ENCODE data around the gene LAG3. TPM values are rescaled to one million over a fixed set of nuclear protein-coding genes. Genes with fewer than 3 reads are reported as not detected.

LAG3 gene
- total RNA-seq, 1 donor from 2014 or later, result 1.5 TPM

DNA sequence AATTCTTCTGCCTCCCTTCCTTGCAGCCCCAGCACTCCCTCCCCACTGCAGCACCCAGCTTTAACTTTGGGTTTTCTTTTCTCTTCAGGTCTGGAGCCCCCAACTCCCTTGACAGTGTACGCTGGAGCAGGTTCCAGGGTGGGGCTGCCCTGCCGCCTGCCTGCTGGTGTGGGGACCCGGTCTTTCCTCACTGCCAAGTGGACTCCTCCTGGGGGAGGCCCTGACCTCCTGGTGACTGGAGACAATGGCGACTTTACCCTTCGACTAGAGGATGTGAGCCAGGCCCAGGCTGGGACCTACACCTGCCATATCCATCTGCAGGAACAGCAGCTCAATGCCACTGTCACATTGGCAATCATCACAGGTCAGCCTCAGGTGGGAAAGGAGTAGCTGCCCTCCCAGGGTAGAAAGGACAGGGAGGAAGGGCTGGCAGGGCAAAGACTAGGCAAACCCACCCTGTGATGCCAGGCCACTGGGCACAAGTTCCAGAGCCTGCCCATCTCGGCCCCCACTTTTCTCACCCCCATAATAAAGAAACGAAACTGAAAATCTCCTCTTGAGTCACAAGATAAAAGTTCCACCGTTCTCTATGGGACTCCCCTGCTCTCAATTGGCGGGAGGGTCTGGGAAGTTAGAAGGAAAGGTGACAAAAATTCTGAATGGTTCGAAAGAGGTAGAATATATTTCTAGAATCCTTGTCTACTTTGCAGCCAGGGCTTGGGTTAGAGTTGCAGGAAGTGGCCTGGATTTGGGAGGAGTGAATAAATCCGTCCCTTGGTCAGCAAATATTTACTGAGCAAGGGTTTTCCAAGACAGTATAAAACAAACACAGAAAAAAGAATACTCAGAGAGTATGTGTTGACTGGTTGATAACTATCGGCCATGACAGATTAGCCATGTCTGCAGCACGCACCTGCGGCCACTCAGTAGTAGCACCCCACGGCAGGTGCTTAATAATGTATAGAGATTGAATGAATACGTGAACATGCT lies 3.2 kb downstream of the LAG3 start:
- Histone ChIP-seq H3K4me1 (peaks cover 27% of the 10 kb centered on the region), H3K36me3 (peaks cover 8% of the 10 kb centered on the region), H3K4me3 (no peak overlapping the region), H3K27ac (no peak overlapping the region), H3K27me3 (no peaks in the 10 kb centered on the region), H3K9me3 (no peaks in the 10 kb centered on the region)
- ATAC-seq (no peak), DNase-seq (no peak)
- TF ChIP-seq, protein P1, sequence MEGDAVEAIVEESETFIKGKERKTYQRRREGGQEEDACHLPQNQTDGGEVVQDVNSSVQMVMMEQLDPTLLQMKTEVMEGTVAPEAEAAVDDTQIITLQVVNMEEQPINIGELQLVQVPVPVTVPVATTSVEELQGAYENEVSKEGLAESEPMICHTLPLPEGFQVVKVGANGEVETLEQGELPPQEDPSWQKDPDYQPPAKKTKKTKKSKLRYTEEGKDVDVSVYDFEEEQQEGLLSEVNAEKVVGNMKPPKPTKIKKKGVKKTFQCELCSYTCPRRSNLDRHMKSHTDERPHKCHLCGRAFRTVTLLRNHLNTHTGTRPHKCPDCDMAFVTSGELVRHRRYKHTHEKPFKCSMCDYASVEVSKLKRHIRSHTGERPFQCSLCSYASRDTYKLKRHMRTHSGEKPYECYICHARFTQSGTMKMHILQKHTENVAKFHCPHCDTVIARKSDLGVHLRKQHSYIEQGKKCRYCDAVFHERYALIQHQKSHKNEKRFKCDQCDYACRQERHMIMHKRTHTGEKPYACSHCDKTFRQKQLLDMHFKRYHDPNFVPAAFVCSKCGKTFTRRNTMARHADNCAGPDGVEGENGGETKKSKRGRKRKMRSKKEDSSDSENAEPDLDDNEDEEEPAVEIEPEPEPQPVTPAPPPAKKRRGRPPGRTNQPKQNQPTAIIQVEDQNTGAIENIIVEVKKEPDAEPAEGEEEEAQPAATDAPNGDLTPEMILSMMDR (IDR thresholded peaks at IDR 0.05), result no peak
- intact Hi-C loops (cut with DNase I), result no loop called here

DNA sequence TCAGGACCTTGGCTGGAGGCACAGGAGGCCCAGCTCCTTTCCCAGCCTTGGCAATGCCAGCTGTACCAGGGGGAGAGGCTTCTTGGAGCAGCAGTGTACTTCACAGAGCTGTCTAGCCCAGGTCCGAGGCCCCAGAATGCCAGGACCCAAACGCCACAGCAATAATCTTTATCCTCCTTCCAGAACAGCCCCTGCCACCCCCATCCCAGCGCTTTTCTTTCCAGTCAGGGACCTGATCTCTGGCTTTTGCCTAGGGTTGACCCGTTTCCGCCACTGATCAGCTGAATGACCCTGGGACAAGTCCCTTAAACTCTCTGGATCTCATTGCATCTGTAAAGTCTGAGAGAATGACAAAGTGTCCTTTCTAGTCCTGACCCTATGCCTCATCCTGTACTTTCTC lies 5.1 kb downstream of the LAG3 start:
- intact Hi-C loops (cut with DNase I), result no loop called here
- no peak for DNase-seq

DNA sequence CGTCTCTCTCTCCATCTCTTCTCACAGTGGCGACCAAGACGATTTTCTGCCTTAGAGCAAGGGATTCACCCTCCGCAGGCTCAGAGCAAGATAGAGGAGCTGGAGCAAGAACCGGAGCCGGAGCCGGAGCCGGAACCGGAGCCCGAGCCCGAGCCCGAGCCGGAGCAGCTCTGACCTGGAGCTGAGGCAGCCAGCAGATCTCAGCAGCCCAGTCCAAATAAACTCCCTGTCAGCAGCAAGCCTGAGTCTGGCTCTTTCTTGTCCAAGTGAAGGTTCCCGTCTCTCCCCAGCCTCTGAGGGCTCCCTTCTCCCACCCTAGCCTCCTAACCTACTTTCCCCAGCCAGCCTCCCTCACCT lies 5.9 kb downstream of the LAG3 start:
- no peaks in the 10 kb centered on the region for H3K27me3 ChIP-seq
- no peaks in the 10 kb centered on the region for H3K9me3 ChIP-seq
- peaks cover 10% of the 10 kb centered on the region for H3K4me1 ChIP-seq
- no peak for ATAC-seq
- intact Hi-C loops (cut with DNase I), result no loop called here
- no peak for DNase-seq
- no peaks in the 10 kb centered on the region for H3K36me3 ChIP-seq
- H3K4me3 ChIP-seq, result peak overlapping the region; percentile 42
- peak overlapping the region; percentile 52 for H3K27ac ChIP-seq
- TF ChIP-seq, protein P1 (IDR thresholded peaks at IDR 0.05), result no peak

More for the DNA sequence above, 5.1 kb downstream of the LAG3 start:
- Histone ChIP-seq H3K4me3 (no peak overlapping the region), H3K27ac (no peak overlapping the region), H3K36me3 (no peaks in the 10 kb centered on the region), H3K27me3 (no peaks in the 10 kb centered on the region), H3K9me3 (no peaks in the 10 kb centered on the region), H3K4me1 (peaks cover 10% of the 10 kb centered on the region)
- no peak for ATAC-seq
- TF ChIP-seq, protein P1 (IDR thresholded peaks at IDR 0.05), result no peak

- ATAC-seq (peak; percentile 99), DNase-seq (peak; percentile 95)
- Histone ChIP-seq H3K27me3 (no peaks in the 10 kb centered on the region), H3K4me1 (peaks cover 10% of the 10 kb centered on the region), H3K36me3 (no peaks in the 10 kb centered on the region), H3K9me3 (no peaks in the 10 kb centered on the region), H3K27ac (peak overlapping the region; percentile 52), H3K4me3 (peak overlapping the region; percentile 42)
- intact Hi-C loops (cut with DNase I), result no loop called here
- TF ChIP-seq, protein P1 (IDR thresholded peaks at IDR 0.05), result peak; percentile 95
Observed at GRCh38 chr12:6778574-6779550, 6.5 kb downstream of the LAG3 start.

DNA sequence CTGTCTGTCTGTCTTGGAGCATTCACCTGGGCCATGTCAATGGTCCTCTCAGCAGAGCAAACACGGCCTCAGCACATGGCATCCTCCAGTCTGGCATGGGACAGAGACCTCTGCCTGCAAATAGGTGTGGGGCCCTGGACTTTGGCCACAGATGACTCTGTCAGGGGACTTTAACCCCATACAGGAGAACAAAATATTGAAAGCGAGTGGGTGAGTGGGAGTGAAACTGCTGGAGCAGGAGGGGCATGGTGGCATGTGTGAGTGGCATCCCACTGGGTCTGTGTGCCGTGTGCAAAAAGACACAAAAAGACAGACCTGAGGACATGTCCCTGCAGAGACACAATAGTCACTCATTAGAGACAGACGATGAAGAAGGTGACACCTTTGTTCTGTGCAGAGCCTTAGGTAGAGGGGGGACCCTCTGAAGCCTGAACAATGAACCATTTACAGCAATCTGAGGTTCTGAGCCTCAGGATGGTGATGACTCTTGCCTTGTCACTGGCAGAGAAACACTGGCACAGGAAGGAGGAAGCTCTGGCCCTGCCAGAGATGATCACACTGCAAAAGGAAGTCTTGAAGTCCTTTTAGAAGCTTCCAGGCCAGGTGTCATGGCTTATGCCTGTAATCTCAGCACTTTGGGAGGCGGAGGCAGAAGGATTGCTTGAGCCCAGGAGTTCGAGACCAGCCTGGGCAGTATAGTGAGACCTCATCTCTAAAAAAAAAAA lies 7.5 kb downstream of the LAG3 start:
- DNase-seq (no peak), ATAC-seq (no peak)
- TF ChIP-seq, protein P1 (IDR thresholded peaks at IDR 0.05), result no peak
- Histone ChIP-seq H3K36me3 (no peaks in the 10 kb centered on the region), H3K4me1 (peaks cover 10% of the 10 kb centered on the region), H3K9me3 (no peaks in the 10 kb centered on the region), H3K27me3 (no peaks in the 10 kb centered on the region), H3K4me3 (no peak overlapping the region), H3K27ac (no peak overlapping the region)
- intact Hi-C loops (cut with DNase I), result no loop called here
